ENCODE data around the gene FGD3.

The FGD3 gene

GRCh38 chr9:93037476-93037971 lies 90.2 kb downstream of the FGD3 start:
- Histone ChIP-seq H3K4me3 (ENCODE audit: low read length) (no peak overlapping the region), H3K27me3 (ENCODE audit: control insufficient read depth, insufficient read depth, low read length) (no peaks in the 10 kb centered on the region), H3K27ac (ENCODE audit: low read length) (no peak overlapping the region), H3K9ac (ENCODE audit: low read length) (no peak overlapping the region), H3K4me1 (ENCODE audit: control insufficient read depth, low read depth, low read length) (no peaks in the 10 kb centered on the region), H3K36me3 (ENCODE audit: control insufficient read depth, low read depth, low read length) (no peaks in the 10 kb centered on the region), H3K9me3 (ENCODE audit: control insufficient read depth, low read depth, low read length) (no peaks in the 10 kb centered on the region)

- Histone ChIP-seq H3K27me3 (ENCODE audit: control insufficient read depth, insufficient read depth, low read length) (no peaks in the 10 kb centered on the region), H3K9ac (ENCODE audit: low read length) (no peak overlapping the region), H3K36me3 (ENCODE audit: control insufficient read depth, low read depth, low read length) (no peaks in the 10 kb centered on the region), H3K4me3 (ENCODE audit: low read length) (no peak overlapping the region), H3K27ac (ENCODE audit: low read length) (no peak overlapping the region), H3K4me1 (ENCODE audit: control insufficient read depth, low read depth, low read length) (no peaks in the 10 kb centered on the region), H3K9me3 (ENCODE audit: control insufficient read depth, low read depth, low read length) (no peaks in the 10 kb centered on the region)
Measured at GRCh38 chr9:93038918-93039317, 91.6 kb downstream of the FGD3 start.

- H3K27ac ChIP-seq (ENCODE audit: low read length) = no peak overlapping the region
- H3K36me3 ChIP-seq (ENCODE audit: control insufficient read depth, low read depth, low read length) = no peaks in the 10 kb centered on the region
- no peak overlapping the region for H3K9ac ChIP-seq (ENCODE audit: low read length)
- no peaks in the 10 kb centered on the region for H3K4me1 ChIP-seq (ENCODE audit: control insufficient read depth, low read depth, low read length)
- H3K27me3 ChIP-seq (ENCODE audit: control insufficient read depth, insufficient read depth, low read length) = no peaks in the 10 kb centered on the region
- H3K9me3 ChIP-seq (ENCODE audit: control insufficient read depth, low read depth, low read length) = no peaks in the 10 kb centered on the region
- H3K4me3 ChIP-seq (ENCODE audit: low read length) = no peak overlapping the region
Measured at GRCh38 chr9:93039456-93039855, 92.1 kb downstream of the FGD3 start.

GRCh38 chr9:93039976-93040375 lies 92.7 kb downstream of the FGD3 start:
- Histone ChIP-seq H3K4me3 (ENCODE audit: low read length) (no peak overlapping the region), H3K9ac (ENCODE audit: low read length) (no peak overlapping the region), H3K27ac (ENCODE audit: low read length) (no peak overlapping the region), H3K9me3 (ENCODE audit: control insufficient read depth, low read depth, low read length) (no peaks in the 10 kb centered on the region), H3K36me3 (ENCODE audit: control insufficient read depth, low read depth, low read length) (no peaks in the 10 kb centered on the region), H3K4me1 (ENCODE audit: control insufficient read depth, low read depth, low read length) (no peaks in the 10 kb centered on the region), H3K27me3 (ENCODE audit: control insufficient read depth, insufficient read depth, low read length) (no peaks in the 10 kb centered on the region)

- Histone ChIP-seq H3K4me1 (ENCODE audit: control insufficient read depth, low read depth, low read length) (no peaks in the 10 kb centered on the region), H3K9me3 (ENCODE audit: control insufficient read depth, low read depth, low read length) (no peaks in the 10 kb centered on the region), H3K27me3 (ENCODE audit: control insufficient read depth, insufficient read depth, low read length) (no peaks in the 10 kb centered on the region), H3K27ac (ENCODE audit: low read length) (no peak overlapping the region), H3K9ac (ENCODE audit: low read length) (no peak overlapping the region), H3K36me3 (ENCODE audit: control insufficient read depth, low read depth, low read length) (no peaks in the 10 kb centered on the region), H3K4me3 (ENCODE audit: low read length) (no peak overlapping the region)
Measured at GRCh38 chr9:93040409-93040808, 93.1 kb downstream of the FGD3 start.

- Histone ChIP-seq H3K36me3 (ENCODE audit: control insufficient read depth, low read depth, low read length) (no peaks in the 10 kb centered on the region), H3K27ac (ENCODE audit: low read length) (no peak overlapping the region), H3K4me1 (ENCODE audit: control insufficient read depth, low read depth, low read length) (no peaks in the 10 kb centered on the region), H3K9me3 (ENCODE audit: control insufficient read depth, low read depth, low read length) (no peaks in the 10 kb centered on the region), H3K4me3 (ENCODE audit: low read length) (no peak overlapping the region), H3K9ac (ENCODE audit: low read length) (no peak overlapping the region), H3K27me3 (ENCODE audit: control insufficient read depth, insufficient read depth, low read length) (no peaks in the 10 kb centered on the region)
Measured at GRCh38 chr9:93041108-93041802, 93.9 kb downstream of the FGD3 start.

- Histone ChIP-seq H3K4me3 (ENCODE audit: low read length) (no peak overlapping the region), H3K36me3 (ENCODE audit: control insufficient read depth, low read depth, low read length) (no peaks in the 10 kb centered on the region), H3K27ac (ENCODE audit: low read length) (no peak overlapping the region), H3K4me1 (ENCODE audit: control insufficient read depth, low read depth, low read length) (no peaks in the 10 kb centered on the region), H3K27me3 (ENCODE audit: control insufficient read depth, insufficient read depth, low read length) (no peaks in the 10 kb centered on the region), H3K9ac (ENCODE audit: low read length) (no peak overlapping the region), H3K9me3 (ENCODE audit: control insufficient read depth, low read depth, low read length) (no peaks in the 10 kb centered on the region)
Measured at GRCh38 chr9:93043122-93043521, 95.8 kb downstream of the FGD3 start.

GRCh38 chr9:93045521-93045920 lies 98.2 kb downstream of the FGD3 start:
- H3K4me1 ChIP-seq (ENCODE audit: control insufficient read depth, low read depth, low read length) = no peaks in the 10 kb centered on the region
- H3K27ac ChIP-seq (ENCODE audit: low read length) = no peak overlapping the region
- no peaks in the 10 kb centered on the region for H3K27me3 ChIP-seq (ENCODE audit: control insufficient read depth, insufficient read depth, low read length)
- H3K36me3 ChIP-seq (ENCODE audit: control insufficient read depth, low read depth, low read length) = no peaks in the 10 kb centered on the region
- no peaks in the 10 kb centered on the region for H3K9me3 ChIP-seq (ENCODE audit: control insufficient read depth, low read depth, low read length)
- H3K4me3 ChIP-seq (ENCODE audit: low read length) = no peak overlapping the region
- H3K9ac ChIP-seq (ENCODE audit: low read length) = no peak overlapping the region

- H3K4me1 ChIP-seq (ENCODE audit: control insufficient read depth, low read depth, low read length) = peaks cover 10% of the 10 kb centered on the region
Measured at GRCh38 chr9:93048566-93049448, 101.5 kb downstream of the FGD3 start.

GRCh38 chr9:93049491-93049890 lies 102.2 kb downstream of the FGD3 start:
- H3K4me1 ChIP-seq (ENCODE audit: control insufficient read depth, low read depth, low read length) = peaks cover 12% of the 10 kb centered on the region
- no peak overlapping the region for H3K4me3 ChIP-seq (ENCODE audit: low read length)
- no peak overlapping the region for H3K9ac ChIP-seq (ENCODE audit: low read length)
- no peaks in the 10 kb centered on the region for H3K9me3 ChIP-seq (ENCODE audit: control insufficient read depth, low read depth, low read length)
- H3K36me3 ChIP-seq (ENCODE audit: control insufficient read depth, low read depth, low read length) = no peaks in the 10 kb centered on the region
- no peaks in the 10 kb centered on the region for H3K27me3 ChIP-seq (ENCODE audit: control insufficient read depth, insufficient read depth, low read length)
- no peak overlapping the region for H3K27ac ChIP-seq (ENCODE audit: low read length)

More at GRCh38 chr9:93048566-93049448, 101.5 kb downstream of the FGD3 start:
- Histone ChIP-seq H3K27me3 (ENCODE audit: control insufficient read depth, insufficient read depth, low read length) (no peaks in the 10 kb centered on the region), H3K9me3 (ENCODE audit: control insufficient read depth, low read depth, low read length) (no peaks in the 10 kb centered on the region), H3K36me3 (ENCODE audit: control insufficient read depth, low read depth, low read length) (no peaks in the 10 kb centered on the region), H3K27ac (ENCODE audit: low read length) (no peak overlapping the region), H3K9ac (ENCODE audit: low read length) (no peak overlapping the region), H3K4me3 (ENCODE audit: low read length) (no peak overlapping the region)

GRCh38 chr9:93050231-93050630 lies 102.9 kb downstream of the FGD3 start:
- Histone ChIP-seq H3K4me1 (ENCODE audit: control insufficient read depth, low read depth, low read length) (peaks cover 12% of the 10 kb centered on the region), H3K9ac (ENCODE audit: low read length) (no peak overlapping the region), H3K27me3 (ENCODE audit: control insufficient read depth, insufficient read depth, low read length) (no peaks in the 10 kb centered on the region), H3K4me3 (ENCODE audit: low read length) (no peak overlapping the region), H3K27ac (ENCODE audit: low read length) (no peak overlapping the region), H3K36me3 (ENCODE audit: control insufficient read depth, low read depth, low read length) (no peaks in the 10 kb centered on the region), H3K9me3 (ENCODE audit: control insufficient read depth, low read depth, low read length) (no peaks in the 10 kb centered on the region)
